Measurements from ENCODE around the gene SGK1. TPM values are rescaled to one million over a fixed set of nuclear protein-coding genes. Genes with fewer than 3 reads are reported as not detected.

SGK1 gene
- total and polyA plus RNA-seq, 4 donors, result 68.9 to 299 (median 148) TPM

DNA sequence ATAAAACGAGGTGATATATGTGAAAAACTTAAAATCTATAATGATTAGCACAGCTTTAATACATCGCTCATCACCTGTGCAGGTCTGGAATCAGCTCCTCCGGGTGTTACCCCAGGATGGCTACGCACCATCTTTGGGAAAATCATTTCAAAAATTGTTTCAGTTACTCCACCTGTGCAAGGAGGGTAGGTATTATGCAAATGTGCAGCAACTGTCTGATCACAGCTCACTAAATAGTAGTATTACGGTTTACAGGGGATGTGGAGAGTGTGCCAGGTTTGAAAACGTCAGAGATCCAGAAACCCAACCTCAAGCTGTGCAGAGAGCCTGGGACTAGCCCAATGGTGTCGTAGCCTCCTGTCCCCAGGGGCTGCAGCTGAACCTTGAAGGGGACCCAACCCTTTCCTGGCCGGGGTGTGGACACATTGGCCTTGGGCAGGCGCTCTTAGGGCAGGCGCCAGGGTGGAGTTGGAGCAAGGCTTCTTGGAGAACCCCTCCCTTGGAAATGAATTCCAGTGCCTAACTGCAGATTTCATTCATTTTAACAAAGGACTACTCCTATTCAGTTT, 24.2 kb upstream of the SGK1 start:
- Histone ChIP-seq H3K4me1 (ENCODE audit: control insufficient read depth in 5 of 5, insufficient read depth in 5 of 5, low read length in 5 of 5) (peaks cover 0 to 6% (median 0%) of the 10 kb centered on the region in 5 donors), H3K36me3 (ENCODE audit: control insufficient read depth in 4 of 4, insufficient read depth in 4 of 4, low read length in 4 of 4) (no peaks in the 10 kb centered on the region), H3K4me3 (no peak overlapping the region), H3K27ac (ENCODE audit: low read depth in 1 of 2, low read length in 1 of 2) (peak overlapping the region in 1 of 2 donors; percentile 43), H3K9me3 (ENCODE audit: control insufficient read depth in 4 of 4, insufficient read depth in 3 of 4, low read length in 3 of 4) (no peaks in the 10 kb centered on the region), H3K27me3 (ENCODE audit: control insufficient read depth in 3 of 3, insufficient read depth in 3 of 3, low read length in 2 of 3) (no peaks in the 10 kb centered on the region), H3K9ac (ENCODE audit: insufficient read depth in 1 of 2, low read length in 2 of 2) (no peak overlapping the region)
- 87 to 91% methylated on average over 10 of the region's 10 CpGs for WGBS, 2 donors
- TF ChIP-seq, protein P1, sequence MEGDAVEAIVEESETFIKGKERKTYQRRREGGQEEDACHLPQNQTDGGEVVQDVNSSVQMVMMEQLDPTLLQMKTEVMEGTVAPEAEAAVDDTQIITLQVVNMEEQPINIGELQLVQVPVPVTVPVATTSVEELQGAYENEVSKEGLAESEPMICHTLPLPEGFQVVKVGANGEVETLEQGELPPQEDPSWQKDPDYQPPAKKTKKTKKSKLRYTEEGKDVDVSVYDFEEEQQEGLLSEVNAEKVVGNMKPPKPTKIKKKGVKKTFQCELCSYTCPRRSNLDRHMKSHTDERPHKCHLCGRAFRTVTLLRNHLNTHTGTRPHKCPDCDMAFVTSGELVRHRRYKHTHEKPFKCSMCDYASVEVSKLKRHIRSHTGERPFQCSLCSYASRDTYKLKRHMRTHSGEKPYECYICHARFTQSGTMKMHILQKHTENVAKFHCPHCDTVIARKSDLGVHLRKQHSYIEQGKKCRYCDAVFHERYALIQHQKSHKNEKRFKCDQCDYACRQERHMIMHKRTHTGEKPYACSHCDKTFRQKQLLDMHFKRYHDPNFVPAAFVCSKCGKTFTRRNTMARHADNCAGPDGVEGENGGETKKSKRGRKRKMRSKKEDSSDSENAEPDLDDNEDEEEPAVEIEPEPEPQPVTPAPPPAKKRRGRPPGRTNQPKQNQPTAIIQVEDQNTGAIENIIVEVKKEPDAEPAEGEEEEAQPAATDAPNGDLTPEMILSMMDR (IDR thresholded peaks at IDR 0.05; ENCODE audit: control extremely low read depth, extremely low read depth), result no peak
- DNase-seq (no peak), ATAC-seq (ENCODE audit: insufficient read depth, low FRiP score) (no peak)

DNA sequence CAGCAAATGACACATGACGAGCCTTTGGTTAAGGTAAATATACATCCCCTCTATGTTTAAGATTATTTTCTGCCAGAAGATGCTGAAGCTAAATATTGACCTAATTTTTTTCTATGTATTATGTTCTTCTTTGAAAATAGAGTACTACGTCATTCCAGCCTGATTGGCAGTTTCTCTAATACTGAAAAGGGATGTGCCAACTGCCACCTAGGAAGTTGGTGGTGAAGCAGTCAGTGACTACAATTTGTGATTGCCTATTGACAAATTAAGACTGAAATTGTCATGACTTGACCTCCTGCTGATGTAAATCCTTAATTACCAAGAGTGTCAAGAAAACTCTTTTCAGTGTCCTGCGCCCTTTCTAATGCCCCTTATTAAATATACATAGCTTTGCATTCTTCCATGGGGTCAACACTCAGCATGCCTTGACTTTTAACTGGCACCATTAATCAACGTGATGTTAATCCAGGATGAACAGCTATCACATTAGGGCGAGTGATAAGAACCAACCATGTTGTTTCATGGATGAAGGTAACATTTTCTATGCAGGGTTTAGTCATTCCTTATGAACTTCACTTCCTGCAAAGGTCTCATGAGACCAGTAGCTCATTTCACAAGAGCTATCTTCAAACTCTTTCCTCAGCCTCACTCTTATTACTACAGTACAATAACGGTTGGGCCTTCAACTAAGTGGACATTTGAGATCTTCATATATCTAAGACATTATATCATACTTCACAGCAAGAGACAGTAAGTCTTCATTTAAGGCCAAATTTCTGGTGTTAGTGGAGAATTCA, 22.5 kb upstream of the SGK1 start:
- no peaks in the 10 kb centered on the region for H3K36me3 ChIP-seq (ENCODE audit: control insufficient read depth in 4 of 4, insufficient read depth in 4 of 4, low read length in 4 of 4)
- TF ChIP-seq, protein P1 (IDR thresholded peaks at IDR 0.05; ENCODE audit: control extremely low read depth, extremely low read depth), result no peak
- H3K27me3 ChIP-seq (ENCODE audit: control insufficient read depth in 3 of 3, insufficient read depth in 3 of 3, low read length in 2 of 3), result no peaks in the 10 kb centered on the region
- H3K9me3 ChIP-seq (ENCODE audit: control insufficient read depth in 4 of 4, insufficient read depth in 3 of 4, low read length in 3 of 4), result no peaks in the 10 kb centered on the region
- no peak overlapping the region for H3K9ac ChIP-seq (ENCODE audit: insufficient read depth in 1 of 2, low read length in 2 of 2)
- no peaks in the 10 kb centered on the region for H3K4me1 ChIP-seq (ENCODE audit: control insufficient read depth in 5 of 5, insufficient read depth in 5 of 5, low read length in 5 of 5)
- 66 to 87% methylated on average over 6 of the region's 6 CpGs for WGBS, 2 donors
- ATAC-seq (ENCODE audit: insufficient read depth, low FRiP score) (no peak), DNase-seq (no peak)
- no peak overlapping the region for H3K4me3 ChIP-seq
- no peak overlapping the region for H3K27ac ChIP-seq (ENCODE audit: low read depth in 1 of 2, low read length in 1 of 2)

DNA sequence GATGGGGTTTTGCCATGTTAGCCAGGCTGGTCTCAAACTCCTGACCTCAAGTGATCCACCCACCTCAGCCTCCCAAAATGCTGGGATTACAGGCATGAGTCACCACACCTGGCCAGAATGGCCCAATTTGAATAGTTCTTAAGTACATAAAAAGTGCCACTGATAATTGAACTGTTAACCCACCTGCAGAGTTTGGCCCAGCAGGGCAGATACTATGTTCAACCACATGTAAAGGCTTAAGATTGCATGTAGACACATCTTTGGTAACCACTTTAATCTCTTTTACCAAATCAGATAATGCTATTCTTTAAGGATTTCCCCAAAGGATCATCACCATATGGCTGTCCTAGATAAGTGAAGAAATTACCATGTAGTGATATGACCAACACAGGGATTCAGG, 21.3 kb upstream of the SGK1 start:
- DNase-seq, result no peak
- H3K36me3 ChIP-seq (ENCODE audit: control insufficient read depth in 4 of 4, insufficient read depth in 4 of 4, low read length in 4 of 4), result no peaks in the 10 kb centered on the region
- no peak overlapping the region for H3K9ac ChIP-seq (ENCODE audit: insufficient read depth in 1 of 2, low read length in 2 of 2)
- no peak overlapping the region for H3K4me3 ChIP-seq
- no peak for ATAC-seq (ENCODE audit: insufficient read depth, low FRiP score)
- no peaks in the 10 kb centered on the region for H3K4me1 ChIP-seq (ENCODE audit: control insufficient read depth in 5 of 5, insufficient read depth in 5 of 5, low read length in 5 of 5)
- H3K27ac ChIP-seq (ENCODE audit: low read depth in 1 of 2, low read length in 1 of 2), result no peak overlapping the region
- H3K9me3 ChIP-seq (ENCODE audit: control insufficient read depth in 4 of 4, insufficient read depth in 3 of 4, low read length in 3 of 4), result no peaks in the 10 kb centered on the region
- TF ChIP-seq, protein P1 (IDR thresholded peaks at IDR 0.05; ENCODE audit: control extremely low read depth, extremely low read depth), result no peak
- no peaks in the 10 kb centered on the region for H3K27me3 ChIP-seq (ENCODE audit: control insufficient read depth in 3 of 3, insufficient read depth in 3 of 3, low read length in 2 of 3)

All from lung (tissue), 12 donors.